ENCODE measurements around the gene PSMA4.
"Not testable (repeated sequence)": the region's sequence is repeated elsewhere in the genome, so short reads cannot be mapped to it uniquely, and the experiment has no call there.

Gene PSMA4

GRCh38 chr15:78550815-78551214 lies 10.6 kb downstream of the PSMA4 start:
- in situ Hi-C loops (cut with MboI; ENCODE audit: low sequenced_read_pairs), result no loop called here

- in situ Hi-C loops (cut with MboI; ENCODE audit: low sequenced_read_pairs), result no loop called here
These were observed 11.7 kb downstream of the PSMA4 start for GRCh38 chr15:78551902-78552301.

- in situ Hi-C loops (cut with MboI; ENCODE audit: low sequenced_read_pairs), result no loop called here
These were observed 12.4 kb downstream of the PSMA4 start for GRCh38 chr15:78552597-78552996.

GRCh38 chr15:78560201-78560600 lies 20.0 kb downstream of the PSMA4 start:
- in situ Hi-C loops (cut with MboI; ENCODE audit: low sequenced_read_pairs), result not testable (repeated sequence)

- in situ Hi-C loops (cut with MboI; ENCODE audit: low sequenced_read_pairs), result no loop called here
These were observed 21.2 kb downstream of the PSMA4 start for GRCh38 chr15:78561490-78561889.

- in situ Hi-C loops (cut with MboI; ENCODE audit: low sequenced_read_pairs), result no loop called here
These were observed 22.8 kb downstream of the PSMA4 start for GRCh38 chr15:78563092-78563491.

- in situ Hi-C loops (cut with MboI; ENCODE audit: low sequenced_read_pairs), result no loop called here
These were observed 24.5 kb downstream of the PSMA4 start for GRCh38 chr15:78564743-78565096.

- in situ Hi-C loops (cut with MboI; ENCODE audit: low sequenced_read_pairs), result no loop called here
These were observed 25.1 kb downstream of the PSMA4 start, which contains the start of gene CHRNA5 for GRCh38 chr15:78565097-78565950. TSS of gene CHRNA5 (plus strand) at chr15:78565520. CDS start at chr15:78565720, 200 bp downstream.

GRCh38 chr15:78565951-78566774 lies 25.9 kb downstream of the PSMA4 start:
- in situ Hi-C loops (cut with MboI; ENCODE audit: low sequenced_read_pairs), result no loop called here

GRCh38 chr15:78567531-78567930 lies 27.3 kb downstream of the PSMA4 start:
- in situ Hi-C loops (cut with MboI; ENCODE audit: low sequenced_read_pairs), result no loop called here

GRCh38 chr15:78570710-78571109 lies 30.5 kb downstream of the PSMA4 start:
- in situ Hi-C loops (cut with MboI; ENCODE audit: low sequenced_read_pairs), result no loop called here

- in situ Hi-C loops (cut with MboI; ENCODE audit: low sequenced_read_pairs), result no loop called here
These were observed 31.1 kb downstream of the PSMA4 start for GRCh38 chr15:78571382-78571781.

- in situ Hi-C loops (cut with MboI; ENCODE audit: low sequenced_read_pairs), result no loop called here
These were observed 33.2 kb downstream of the PSMA4 start for GRCh38 chr15:78573416-78573815.

- in situ Hi-C loops (cut with MboI; ENCODE audit: low sequenced_read_pairs), result no loop called here
These were observed 34.7 kb downstream of the PSMA4 start for GRCh38 chr15:78574944-78575343.

GRCh38 chr15:78597583-78597982 lies 57.3 kb downstream of the PSMA4 start:
- in situ Hi-C loops (cut with MboI; ENCODE audit: low sequenced_read_pairs), result no loop called here

- in situ Hi-C loops (cut with MboI; ENCODE audit: low sequenced_read_pairs), result no loop called here
These were observed 58.1 kb downstream of the PSMA4 start for GRCh38 chr15:78598348-78598747.

- in situ Hi-C loops (cut with MboI; ENCODE audit: low sequenced_read_pairs), result no loop called here
These were observed 58.9 kb downstream of the PSMA4 start for GRCh38 chr15:78599189-78599588.

All from HL-60/S4 treated with retinoic acid at 250 ng/mL for 4 days and 3 days (cell line).